Neural crest cell (in vitro differentiated cells): ENCODE measurements around the gene MRPL24. TPM values are rescaled to one million over a fixed set of nuclear protein-coding genes. Genes with fewer than 3 reads are reported as not detected.

Experiments used
- DNase-seq: peaks from one replicate; pipeline ENCODE4 v3.0.0; 2021; ENCODE audit warnings: low read depth, mixed read lengths, low spot score
- H3K27ac Mint-ChIP-seq: one replicate; pipeline ENCODE4 v1.8.0; 2021; ENCODE audit warnings: mild to moderate bottlenecking, mixed read lengths; ENCODE audit not compliant: unreplicated experiment
- H3K27me3 Mint-ChIP-seq: 2 replicates; pipeline ENCODE4 v1.8.0; 2021; ENCODE audit warnings: low read depth, mild to moderate bottlenecking, mixed read lengths
- H3K36me3 Mint-ChIP-seq: 2 replicates; pipeline ENCODE4 v1.8.0; 2021; ENCODE audit warnings: low read depth, mild to moderate bottlenecking, mixed read lengths
- H3K4me1 Mint-ChIP-seq: 2 replicates; pipeline ENCODE4 v1.8.0; 2021; ENCODE audit warnings: mixed read lengths
- H3K4me3 Mint-ChIP-seq: one replicate; pipeline ENCODE4 v1.8.0; 2021; ENCODE audit warnings: mild to moderate bottlenecking, mixed read lengths
- H3K9me3 Mint-ChIP-seq: 2 replicates; pipeline ENCODE4 v1.8.0; 2021; ENCODE audit warnings: mixed read lengths
- total RNA-seq: library from RNA; stranded (reverse); gene quantifications from 2 replicates; pipeline ENCODE4 v1.2.1, GENCODE V29; 2021
- TF ChIP-seq, protein P1 (sequence below): fragments of 200-600 bp; sonication (generic); conservative IDR thresholded peaks from 2 replicates; pipeline ENCODE4 v1.5.0; 2021; ENCODE audit warnings: antibody characterized with exemption, mild to moderate bottlenecking

The MRPL24 gene
- total RNA-seq, 1 donor from 2014 or later, result 37.3 TPM

DNA sequence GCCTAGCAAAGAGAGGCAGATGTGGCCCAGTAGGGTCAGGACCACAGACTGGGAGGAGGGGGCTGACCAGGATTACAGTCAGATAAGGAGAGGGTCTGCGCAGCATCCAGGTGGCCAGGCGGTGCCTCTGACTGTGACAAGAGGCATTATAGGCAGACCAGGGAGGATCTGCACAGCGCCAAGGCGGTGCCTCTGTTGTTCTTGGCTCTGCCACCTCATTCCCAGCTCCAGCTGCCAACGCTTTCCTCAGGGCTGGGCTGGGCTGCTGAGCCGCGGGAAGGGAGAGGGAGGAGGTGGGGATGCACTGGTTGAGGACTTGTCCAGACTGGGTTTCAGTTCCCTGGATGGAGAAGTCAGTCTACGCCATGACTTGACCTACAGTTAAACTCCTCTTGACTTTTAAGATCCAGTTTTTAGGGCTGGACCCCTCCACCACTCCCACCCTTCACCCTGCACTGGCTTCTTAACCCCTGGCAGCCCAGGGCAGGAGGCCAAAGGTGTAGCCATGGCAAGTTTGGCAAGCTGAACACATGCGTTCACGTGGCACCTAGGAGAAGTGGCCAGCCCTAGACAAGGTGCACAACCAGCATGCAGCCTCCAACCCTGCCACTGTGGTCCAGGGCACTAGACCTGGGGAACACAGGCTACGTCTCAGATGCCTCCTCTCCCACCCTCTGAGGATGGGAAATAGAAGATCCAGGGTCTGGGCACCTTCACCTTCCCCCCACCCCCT lies 31.0 kb downstream of the MRPL24 start:
- Mint-ChIP-seq H3K4me3 (peak overlapping the region; percentile 86), H3K27me3 (peaks cover 20% of the 10 kb centered on the region), H3K27ac (no peak overlapping the region), H3K36me3 (no peaks in the 10 kb centered on the region), H3K4me1 (peaks cover 60% of the 10 kb centered on the region), H3K9me3 (no peaks in the 10 kb centered on the region)
- DNase-seq, result no peak
- TF ChIP-seq, protein P1, sequence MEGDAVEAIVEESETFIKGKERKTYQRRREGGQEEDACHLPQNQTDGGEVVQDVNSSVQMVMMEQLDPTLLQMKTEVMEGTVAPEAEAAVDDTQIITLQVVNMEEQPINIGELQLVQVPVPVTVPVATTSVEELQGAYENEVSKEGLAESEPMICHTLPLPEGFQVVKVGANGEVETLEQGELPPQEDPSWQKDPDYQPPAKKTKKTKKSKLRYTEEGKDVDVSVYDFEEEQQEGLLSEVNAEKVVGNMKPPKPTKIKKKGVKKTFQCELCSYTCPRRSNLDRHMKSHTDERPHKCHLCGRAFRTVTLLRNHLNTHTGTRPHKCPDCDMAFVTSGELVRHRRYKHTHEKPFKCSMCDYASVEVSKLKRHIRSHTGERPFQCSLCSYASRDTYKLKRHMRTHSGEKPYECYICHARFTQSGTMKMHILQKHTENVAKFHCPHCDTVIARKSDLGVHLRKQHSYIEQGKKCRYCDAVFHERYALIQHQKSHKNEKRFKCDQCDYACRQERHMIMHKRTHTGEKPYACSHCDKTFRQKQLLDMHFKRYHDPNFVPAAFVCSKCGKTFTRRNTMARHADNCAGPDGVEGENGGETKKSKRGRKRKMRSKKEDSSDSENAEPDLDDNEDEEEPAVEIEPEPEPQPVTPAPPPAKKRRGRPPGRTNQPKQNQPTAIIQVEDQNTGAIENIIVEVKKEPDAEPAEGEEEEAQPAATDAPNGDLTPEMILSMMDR, result no peak

DNA sequence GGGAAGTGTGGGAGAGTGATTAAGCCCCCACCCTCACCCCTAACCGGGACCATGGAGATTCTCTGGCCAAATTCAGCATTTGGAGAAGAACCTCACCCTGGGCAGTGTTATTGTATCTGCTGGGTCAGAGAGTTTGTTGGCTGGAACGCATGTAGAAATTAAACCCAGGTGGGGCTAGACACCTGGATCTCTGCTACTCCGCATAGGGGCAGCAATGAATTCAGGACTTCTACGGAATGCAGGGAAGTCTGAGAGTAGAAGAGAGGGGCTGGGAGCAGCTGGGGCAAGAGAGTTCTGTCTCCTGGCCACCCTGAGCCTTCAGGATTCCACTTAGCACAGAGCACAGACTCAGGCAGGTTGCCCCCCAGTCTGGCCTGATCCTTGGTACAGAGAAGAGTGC lies 31.9 kb downstream of the MRPL24 start:
- H3K4me3 Mint-ChIP-seq, result peak overlapping the region; percentile 86
- no peaks in the 10 kb centered on the region for H3K9me3 Mint-ChIP-seq

DNA sequence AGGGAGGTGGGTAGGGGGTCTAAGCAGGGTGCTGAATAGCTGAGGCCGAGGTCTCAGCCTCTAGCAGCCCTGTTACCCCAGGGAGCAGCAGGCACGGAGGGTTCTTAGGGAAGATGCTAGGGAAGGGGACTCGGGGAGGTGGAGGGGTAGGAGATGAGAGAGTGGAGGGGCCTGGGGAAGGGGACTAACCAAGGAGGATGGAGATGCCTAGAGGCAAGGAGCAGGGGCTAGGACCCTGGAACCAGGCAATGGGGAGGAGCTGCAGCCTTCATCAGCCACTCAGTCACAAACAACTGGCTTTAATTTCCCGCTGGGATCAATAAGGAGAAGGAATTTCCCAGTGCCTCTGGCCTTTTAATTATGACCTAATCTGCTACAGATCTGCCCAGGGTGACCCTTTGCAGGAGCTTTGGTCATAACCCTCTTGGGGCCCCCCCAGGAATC lies 32.6 kb downstream of the MRPL24 start:
- no peaks in the 10 kb centered on the region for H3K9me3 Mint-ChIP-seq
- H3K36me3 Mint-ChIP-seq, result no peaks in the 10 kb centered on the region
- no peak for DNase-seq
- peak overlapping the region; percentile 96 for H3K27ac Mint-ChIP-seq
- peaks cover 30% of the 10 kb centered on the region for H3K27me3 Mint-ChIP-seq
- peak overlapping the region; percentile 86 for H3K4me3 Mint-ChIP-seq
- H3K4me1 Mint-ChIP-seq, result peaks cover 71% of the 10 kb centered on the region
- TF ChIP-seq, protein P1, result no peak

More for the DNA sequence above, 31.9 kb downstream of the MRPL24 start:
- Mint-ChIP-seq H3K27ac (peak overlapping the region; percentile 96), H3K27me3 (peaks cover 27% of the 10 kb centered on the region), H3K4me1 (peaks cover 64% of the 10 kb centered on the region), H3K36me3 (no peaks in the 10 kb centered on the region)
- TF ChIP-seq, protein P1, result no peak
- no peak for DNase-seq

DNA sequence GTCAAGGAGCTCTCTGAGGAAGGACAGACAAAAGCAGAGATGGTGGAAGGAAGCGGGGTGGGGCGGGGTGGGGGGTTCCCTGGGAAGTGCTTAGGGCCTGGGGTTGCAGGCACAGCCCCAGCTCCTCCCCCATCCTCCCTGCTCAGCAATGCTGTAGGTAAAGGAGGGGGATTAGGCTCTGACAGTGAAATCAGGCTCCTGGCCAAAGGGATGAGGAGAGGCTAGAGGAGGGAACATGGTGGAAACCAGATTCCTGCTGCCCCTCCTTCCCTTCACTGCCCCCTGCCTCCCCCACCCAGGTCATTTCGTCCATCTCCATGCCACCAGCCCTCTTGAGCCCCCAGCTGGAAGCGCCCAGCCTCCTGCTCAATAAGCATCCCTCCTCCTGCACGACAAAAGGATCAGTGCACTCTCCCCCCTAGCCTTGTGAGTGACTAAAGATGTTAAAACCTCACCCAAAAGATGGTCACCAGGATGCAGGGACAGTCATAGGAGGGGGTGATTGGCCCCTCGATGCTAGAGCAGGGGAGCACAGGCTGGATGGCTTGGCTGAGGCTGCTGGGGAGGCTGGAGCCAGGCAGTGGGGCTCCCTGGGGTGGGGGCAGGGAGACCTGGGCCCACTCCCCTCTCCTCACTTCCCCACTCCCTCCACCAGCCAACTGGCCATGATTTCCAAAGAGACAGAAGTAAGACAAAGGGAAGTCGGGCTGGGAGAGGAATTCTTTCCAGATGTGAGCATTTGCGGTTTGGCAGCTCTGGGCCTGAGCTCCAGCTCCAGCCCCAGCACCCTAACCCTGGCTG lies 33.3 kb downstream of the MRPL24 start:
- H3K36me3 Mint-ChIP-seq, result no peaks in the 10 kb centered on the region
- H3K4me3 Mint-ChIP-seq, result peak overlapping the region; percentile 95
- H3K9me3 Mint-ChIP-seq, result no peaks in the 10 kb centered on the region
- peaks cover 30% of the 10 kb centered on the region for H3K27me3 Mint-ChIP-seq
- peak overlapping the region; percentile 99 for H3K27ac Mint-ChIP-seq
- no peak for DNase-seq
- TF ChIP-seq, protein P1, result no peak
- peaks cover 78% of the 10 kb centered on the region for H3K4me1 Mint-ChIP-seq

DNA sequence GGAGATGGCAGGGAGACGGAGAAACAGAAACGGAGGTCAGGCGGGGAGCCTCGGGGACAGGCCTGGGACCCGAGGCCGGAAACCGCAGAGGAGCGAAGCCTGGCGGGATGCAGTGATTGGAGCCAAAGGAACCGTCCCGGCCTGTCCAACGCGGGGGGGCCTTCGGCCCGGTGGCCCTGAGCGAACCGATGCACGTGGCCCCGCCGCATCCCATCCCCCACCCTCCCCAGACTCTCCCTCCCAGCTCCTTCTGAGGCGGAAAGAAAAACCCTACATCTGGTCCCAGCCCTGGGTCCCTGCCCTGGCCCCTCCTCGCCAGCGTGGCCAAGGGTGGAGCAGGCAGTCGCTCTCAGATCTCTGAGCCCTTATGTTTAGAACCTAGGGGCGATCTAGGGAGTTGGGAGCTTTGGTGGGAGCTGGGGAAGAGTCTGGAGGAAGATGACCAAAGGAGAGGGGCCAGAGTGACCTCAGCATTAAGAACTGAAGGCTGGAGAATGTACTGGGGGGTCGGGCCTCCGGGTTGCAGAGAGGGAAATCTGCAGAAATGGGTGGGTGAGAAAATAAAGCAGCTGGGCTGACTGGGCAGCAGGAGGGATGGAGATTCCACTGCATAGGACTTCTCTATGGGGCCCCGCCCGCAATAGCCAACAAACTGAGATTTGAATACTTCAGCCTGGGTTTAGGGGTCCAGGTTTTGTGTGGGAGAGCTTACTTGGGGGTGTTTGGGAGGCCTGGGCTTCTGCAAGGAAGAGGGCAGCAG lies 34.1 kb downstream of the MRPL24 start:
- DNase-seq, result no peak
- no peaks in the 10 kb centered on the region for H3K9me3 Mint-ChIP-seq
- H3K4me3 Mint-ChIP-seq, result peak overlapping the region; percentile 95
- H3K27me3 Mint-ChIP-seq, result peaks cover 30% of the 10 kb centered on the region
- peak overlapping the region; percentile 99 for H3K27ac Mint-ChIP-seq
- H3K4me1 Mint-ChIP-seq, result peaks cover 82% of the 10 kb centered on the region
- TF ChIP-seq, protein P1, result no peak
- H3K36me3 Mint-ChIP-seq, result no peaks in the 10 kb centered on the region
